GM19351 (cell line): Measurements from ENCODE around the gene SUSD4.

ENCODE experiments used
- ATAC-seq: cut with Tn5 transposase; IDR thresholded peaks from one replicate; pipeline ENCODE4 v1.9.1; 2021; ENCODE audit warnings: mild to moderate bottlenecking, moderate library complexity; ENCODE audit not compliant: unreplicated experiment

The SUSD4 gene

GRCh38 chr1:223233410-223234169 lies 130.4 kb downstream of the SUSD4 start:
- ATAC-seq: no peak

- ATAC-seq: no peak
These were observed 131.0 kb downstream of the SUSD4 start for GRCh38 chr1:223233019-223233409.

- no peak for ATAC-seq
These were observed 132.4 kb downstream of the SUSD4 start for GRCh38 chr1:223231581-223231980.

DNA sequence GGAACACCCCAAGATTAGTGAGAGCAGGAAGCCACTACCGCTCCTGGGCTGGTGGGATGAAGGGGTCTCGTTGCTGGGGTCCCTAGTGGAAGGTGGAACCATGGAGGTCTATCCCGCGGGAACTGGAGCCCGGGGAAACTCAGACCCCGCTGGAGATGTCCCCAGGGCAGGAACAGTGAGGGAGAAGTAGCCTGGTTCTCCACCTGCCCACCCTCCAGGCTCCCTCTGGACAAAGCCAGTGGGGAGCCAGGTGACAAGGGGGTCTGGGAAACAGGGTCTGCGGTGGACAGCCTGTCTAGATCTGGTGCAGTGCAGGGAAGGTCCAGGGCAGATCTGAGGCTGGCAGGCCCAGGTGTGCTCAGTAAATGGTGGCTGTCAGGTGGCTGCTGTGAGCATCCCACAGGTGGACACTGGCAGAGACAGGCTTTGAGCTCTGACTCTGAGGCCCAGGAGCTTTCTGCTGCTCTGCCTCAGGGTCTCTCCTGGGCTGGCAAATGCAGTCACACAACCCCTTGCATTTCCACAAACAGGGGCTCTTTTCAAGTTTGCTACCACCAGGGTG lies 132.9 kb downstream of the SUSD4 start:
- ATAC-seq: no peak

- ATAC-seq: no peak
These were observed 133.7 kb downstream of the SUSD4 start for GRCh38 chr1:223230161-223230881.

GRCh38 chr1:223229756-223230155 lies 134.2 kb downstream of the SUSD4 start:
- ATAC-seq: no peak

DNA sequence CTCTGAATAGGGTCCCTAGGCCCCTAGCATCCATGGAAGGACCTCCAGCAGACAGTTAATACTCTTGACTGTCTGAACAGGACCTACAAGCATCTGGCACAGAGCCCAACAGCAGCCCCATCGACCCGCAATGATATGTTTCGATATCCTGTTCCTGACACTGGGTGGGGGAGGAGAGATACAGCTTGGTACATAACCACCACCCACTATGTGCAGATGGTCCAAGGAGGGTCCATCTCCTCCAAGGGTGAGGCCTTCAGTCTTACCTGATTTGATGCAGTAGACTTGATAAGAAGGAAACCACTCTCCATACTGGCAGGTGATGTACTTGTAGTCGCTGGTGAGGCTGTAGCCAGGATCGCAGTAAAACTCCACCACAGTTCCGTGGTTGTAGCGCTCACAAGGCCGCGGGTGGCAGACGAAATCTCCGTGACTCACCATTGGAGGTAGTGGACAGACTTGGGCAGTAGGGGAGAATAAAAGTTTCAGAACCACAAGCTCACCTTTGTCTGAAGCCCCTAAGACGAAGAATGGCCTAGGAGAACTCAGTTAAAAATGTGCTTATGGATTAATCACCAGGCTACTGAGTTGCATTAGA lies 134.9 kb downstream of the SUSD4 start:
- no peak for ATAC-seq

- ATAC-seq: no peak
These were observed 135.8 kb downstream of the SUSD4 start for GRCh38 chr1:223228201-223228600.

DNA sequence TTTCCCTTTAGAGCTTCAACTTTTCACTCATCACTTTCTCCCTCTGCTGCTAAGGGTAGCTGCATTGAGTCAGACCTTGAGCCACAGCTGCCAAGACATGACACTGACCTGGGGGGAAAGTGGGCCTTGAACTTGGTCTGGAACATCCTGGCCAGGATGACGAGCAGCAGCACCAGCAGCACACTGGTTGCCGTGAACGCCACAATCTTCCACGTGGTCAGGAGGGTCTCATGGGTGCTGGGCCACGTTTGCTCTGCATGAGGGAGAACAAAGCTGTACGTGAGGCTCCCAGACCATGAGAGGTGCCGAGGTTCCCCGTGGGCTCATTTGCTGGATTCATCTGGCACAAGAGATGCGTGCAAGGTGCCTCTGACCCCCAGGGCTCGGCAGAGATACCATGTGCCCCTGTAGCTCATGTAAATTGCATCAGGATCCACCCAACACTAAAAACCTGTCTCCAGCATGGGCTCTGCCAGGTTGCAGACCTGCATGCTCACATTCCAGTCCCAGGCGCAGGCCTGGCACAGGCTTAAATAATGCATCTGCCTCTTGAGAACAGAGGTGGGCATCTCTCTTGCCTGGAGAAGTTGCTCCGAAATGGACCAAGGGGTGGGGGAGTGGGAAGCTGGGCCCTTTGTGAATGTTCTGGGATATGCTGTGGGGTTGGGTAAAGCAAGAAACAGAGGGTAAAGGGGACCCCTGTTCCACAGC lies 136.3 kb downstream of the SUSD4 start:
- no peak for ATAC-seq

GRCh38 chr1:223227031-223227430 lies 136.9 kb downstream of the SUSD4 start:
- ATAC-seq: no peak

- no peak for ATAC-seq
These were observed 137.7 kb downstream of the SUSD4 start for GRCh38 chr1:223226271-223226670.

DNA sequence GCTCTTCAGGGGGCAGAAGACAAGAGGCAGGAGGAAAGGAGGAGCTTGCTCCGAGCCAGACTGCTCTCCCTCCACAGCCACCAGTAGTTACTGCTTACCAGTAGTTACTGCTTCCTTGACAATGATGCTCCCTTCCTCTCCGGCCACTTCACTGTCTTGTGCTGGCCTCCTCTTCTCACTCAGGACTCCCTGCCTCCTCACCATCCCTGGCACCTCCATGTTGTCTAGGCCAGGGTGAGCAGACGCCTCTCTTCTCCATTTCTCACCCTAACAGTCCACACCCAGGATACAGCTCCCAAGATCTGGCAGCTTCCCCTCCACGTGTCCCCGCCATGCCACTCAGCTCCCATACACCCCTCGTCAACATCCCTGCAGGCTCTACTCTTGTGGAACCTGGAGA lies 138.5 kb downstream of the SUSD4 start:
- ATAC-seq: no peak

DNA sequence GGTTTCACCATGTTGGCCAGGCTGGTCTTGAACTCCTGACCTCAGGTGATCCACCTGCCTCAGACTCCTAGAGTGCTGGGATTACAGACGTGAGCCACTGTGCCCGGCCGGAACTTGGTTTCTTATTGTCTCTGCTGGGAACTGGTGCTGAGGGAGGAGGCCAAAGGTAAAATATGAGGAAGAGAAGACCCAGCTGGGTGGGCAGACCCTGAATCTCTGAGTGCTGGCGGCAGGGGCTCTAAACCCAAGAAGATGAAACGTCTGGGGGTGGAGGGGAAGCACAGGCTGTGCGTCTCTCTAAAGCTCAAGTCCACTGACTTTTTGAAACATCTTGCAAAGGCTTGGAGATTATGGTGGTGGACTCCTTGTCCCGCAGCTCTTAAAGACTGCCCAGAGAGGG lies 138.9 kb downstream of the SUSD4 start:
- no peak for ATAC-seq

GRCh38 chr1:223224465-223224864 lies 139.5 kb downstream of the SUSD4 start:
- ATAC-seq: no peak

DNA sequence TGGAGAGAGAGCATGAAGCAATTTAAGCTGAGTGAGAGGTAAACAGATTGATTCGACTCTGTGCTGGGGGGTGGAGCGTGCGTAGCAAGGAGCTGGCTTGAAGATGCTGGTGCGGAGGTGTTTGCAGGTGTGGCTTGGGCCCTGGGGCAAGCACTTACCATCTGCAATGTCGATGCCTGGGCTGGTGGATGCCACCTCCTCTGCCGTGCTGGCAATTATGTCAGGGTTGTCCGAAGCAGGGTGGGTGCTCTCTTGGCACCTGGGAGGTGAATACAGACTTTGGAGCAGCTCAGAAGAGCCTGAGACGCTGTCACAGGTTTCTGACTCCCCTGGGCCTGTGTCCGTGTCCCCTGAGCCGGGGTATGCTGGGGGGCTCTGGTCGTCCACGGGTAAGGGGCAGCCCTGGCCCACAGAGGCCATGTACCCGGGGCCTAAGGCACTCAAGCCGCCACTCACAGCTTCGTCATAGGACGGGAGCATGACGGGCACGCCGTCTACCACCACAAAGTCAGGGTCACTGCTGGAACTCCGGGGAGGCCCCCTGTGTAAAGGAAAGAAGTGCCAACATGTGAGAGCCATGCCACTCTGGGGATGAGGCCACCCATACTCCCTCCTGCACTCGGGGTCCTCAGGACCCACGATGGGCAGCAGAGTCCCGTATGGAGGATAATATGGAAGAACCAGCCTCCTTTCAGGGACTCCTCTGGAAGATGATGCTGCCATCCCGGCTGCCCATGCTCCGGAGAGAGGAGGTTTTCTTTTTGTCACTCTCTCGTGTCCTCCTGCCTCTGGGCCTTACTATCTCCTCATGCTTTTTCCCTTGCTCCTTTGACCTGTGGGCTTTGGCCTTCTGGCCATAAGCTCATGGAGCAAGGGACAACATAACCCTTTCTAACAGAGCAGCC lies 140.6 kb downstream of the SUSD4 start:
- ATAC-seq: no peak

- ATAC-seq: no peak
These were observed 141.6 kb downstream of the SUSD4 start for GRCh38 chr1:223222377-223222776.

DNA sequence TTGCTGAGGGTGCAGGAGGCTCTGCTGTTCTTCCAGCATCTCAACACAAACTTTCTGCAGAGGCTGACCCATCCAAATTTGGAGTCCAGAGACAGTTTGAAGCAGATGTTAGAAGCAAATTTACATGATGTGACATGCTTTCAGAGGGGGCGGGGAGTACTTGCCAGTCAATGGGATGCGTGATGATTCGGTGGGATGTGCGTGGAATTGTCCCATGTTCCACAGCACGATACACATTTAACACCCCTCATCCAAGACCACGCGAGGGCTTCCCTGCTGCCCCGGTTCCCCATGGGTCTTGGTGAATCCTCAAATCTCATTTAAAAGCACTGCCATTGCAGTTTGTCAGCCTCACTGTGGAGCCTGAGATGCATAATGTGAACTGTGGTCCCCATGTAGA lies 142.3 kb downstream of the SUSD4 start:
- no peak for ATAC-seq

GRCh38 chr1:223219846-223220610 lies 143.9 kb downstream of the SUSD4 start:
- ATAC-seq: no peak

DNA sequence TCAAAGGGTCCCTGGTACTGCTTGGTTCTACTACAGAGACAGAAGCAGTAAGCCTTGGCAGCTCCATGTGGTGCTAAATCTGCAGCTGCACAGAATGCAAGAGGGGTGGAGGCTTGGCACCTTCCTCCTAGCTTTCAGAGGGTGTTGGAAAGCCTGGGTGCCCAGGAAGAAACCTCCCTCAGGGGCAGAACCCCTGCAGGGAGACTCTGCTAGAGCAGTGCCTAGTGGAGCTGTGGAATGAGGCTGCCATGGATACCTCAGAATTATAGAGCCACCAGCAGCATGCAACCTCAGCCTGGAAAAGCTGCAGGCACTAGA lies 144.7 kb downstream of the SUSD4 start:
- ATAC-seq: no peak

- ATAC-seq: no peak
These were observed 146.2 kb downstream of the SUSD4 start for GRCh38 chr1:223217781-223218180.
